K562 (cell line): ENCODE data around the gene NR1D2. TPM values are rescaled to one million over a fixed set of nuclear protein-coding genes. Genes with fewer than 3 reads are reported as not detected.
A peak's percentile ranks its signal among the peaks of the same experiment; 100 is the strongest.

Source experiments
- ATAC-seq: fragments of 200-7000 bp; cut with Tn5 transposase; 3 replicates; pipeline ENCODE4 v1.9.1; 2020; ENCODE audit warnings: moderate library complexity
- BruUV-seq: library from RNA; stranded (reverse); fragments of 400-500 nt; replicated peaks from 2 replicates; lab custom pipeline; 2021; lab: Mats Ljungman, UMichigan
- CTCF ChIA-PET: fragments of 300-600 bp; formaldehyde crosslinking; extraction: SDS; loops from one replicate; lab custom pipeline; 2021; ENCODE audit warnings: low intra/inter-chr PET ratio; lab: Yijun Ruan, JAX
- POLR2A ChIA-PET: fragments of 300-600, 350-650 bp; sonication (Branson Sonifier 250); formaldehyde crosslinking; extraction: SDS; loops from one replicate; lab custom pipeline; 2021; ENCODE audit warnings: antibody characterized with exemption, inconsistent platforms; lab: Yijun Ruan, JAX
- DNase-seq, 4 experiments: peaks; one replicate each; pipeline versions ENCODE4 v3.0.0 to v3.0.0-alpha.2; 2011 to 2018; ENCODE audit warnings: low spot score in 3 of 4, mixed read lengths in 3 of 4; ENCODE audit errors: extremely low read depth in 1 of 4
- FAIRE-seq: peaks from 2 replicates; lab custom pipeline; 2011; peaks lifted over from hg19 to GRCh38; lab: Jason Lieb, UNC
- H2AFZ ChIP-seq: 2 replicates; pipeline ENCODE4 v1.6.0; 2011; ENCODE audit warnings: low read depth, low read length, control low read depth, inconsistent platforms
- H3K27ac ChIP-seq: fragments of 200-600 bp; 3 replicates; pipeline ENCODE4 v1.8.0; 2011; ENCODE audit warnings: low read depth, mild to moderate bottlenecking, control low read depth, inconsistent platforms, low read length, moderate library complexity, mixed read lengths; ENCODE audit errors: extremely low read depth
- H3K27me3 ChIP-seq, 2 experiments: fragments of 300-600 bp in 1 of 2; 2 replicates in 1 of 2; 3 replicates in 1 of 2; pipeline versions ENCODE4 v1.6.0 to v1.8.0; 2011; ENCODE audit warnings: inconsistent platforms in 2 of 2, low read length in 2 of 2, mild to moderate bottlenecking in 1 of 2, mixed read lengths in 1 of 2, moderate library complexity in 1 of 2; ENCODE audit not compliant: control insufficient read depth in 2 of 2, insufficient read depth in 2 of 2
- H3K36me3 ChIP-seq: fragments of 300-600 bp; 3 replicates; pipeline ENCODE4 v1.8.0; 2011; ENCODE audit warnings: mild to moderate bottlenecking, low read length, inconsistent platforms; ENCODE audit not compliant: control insufficient read depth, insufficient read depth
- H3K4me1 ChIP-seq, 2 experiments: fragments of 200-600 bp in 1 of 2; replicated peaks in 1 of 2; 2 replicates in 1 of 2; 3 replicates in 1 of 2; pipeline versions ENCODE4 v1.5.1 to v1.8.0; 2011; ENCODE audit warnings: inconsistent platforms in 2 of 2, low read length in 2 of 2, mild to moderate bottlenecking in 1 of 2, mixed read lengths in 1 of 2, moderate library complexity in 1 of 2; ENCODE audit not compliant: control insufficient read depth in 2 of 2, insufficient read depth in 2 of 2
- H3K4me2 ChIP-seq: 2 replicates; pipeline ENCODE4 v1.6.1; 2011; ENCODE audit warnings: low read length, control low read depth, inconsistent platforms, mixed read lengths; ENCODE audit not compliant: insufficient read depth
- H3K4me3 ChIP-seq: fragments of 200-600 bp; sonication (generic), shearing (Covaris generic); 2 replicates; pipeline ENCODE4 v1.5.1; 2016; ENCODE audit warnings: control low read depth, inconsistent platforms
- H3K79me2 ChIP-seq: fragments of 200-600 bp; 3 replicates; pipeline ENCODE4 v1.8.0; 2011; ENCODE audit warnings: low read length, inconsistent platforms; ENCODE audit not compliant: control insufficient read depth, insufficient read depth
- H3K9ac ChIP-seq, 2 experiments: 2 replicates each; pipeline versions ENCODE4 v1.6.0 to v1.6.1; 2011; ENCODE audit warnings: low read depth in 2 of 2, low read length in 2 of 2, control low read depth in 1 of 2, inconsistent platforms in 1 of 2, mild to moderate bottlenecking in 1 of 2, mixed read lengths in 1 of 2; ENCODE audit not compliant: insufficient read depth in 1 of 2
- H3K9me1 ChIP-seq: one replicate; pipeline ENCODE4 v1.6.0; 2011; ENCODE audit warnings: inconsistent platforms, mild to moderate bottlenecking, low read length, moderate library complexity; ENCODE audit not compliant: control insufficient read depth, insufficient read depth
- H3K9me3 ChIP-seq: replicated peaks from 2 replicates; pipeline ENCODE4 v1.5.1; 2011; ENCODE audit warnings: low read depth, low read length, inconsistent platforms; ENCODE audit not compliant: control insufficient read depth, insufficient read depth
- H4K20me1 ChIP-seq: replicated peaks from 2 replicates; pipeline ENCODE4 v1.6.1; 2011; ENCODE audit warnings: low read length, inconsistent platforms, mixed read lengths; ENCODE audit not compliant: control insufficient read depth, insufficient read depth
- C11orf30 ChIP-seq: fragments of 450-650 bp; IDR thresholded peaks from 2 replicates; pipeline ENCODE4 v1.6.1; 2016; ENCODE audit warnings: low read depth, mild to moderate bottlenecking
- FOXK2 ChIP-seq, 2 experiments: fragments of 450-650 bp; IDR thresholded peaks in 1 of 2; conservative IDR thresholded peaks in 1 of 2; 2 replicates each; pipeline ENCODE4 v1.6.1; 2016; ENCODE audit warnings: low read depth in 2 of 2, mild to moderate bottlenecking in 1 of 2
- MAFF ChIP-seq: IDR thresholded peaks from 2 replicates; pipeline ENCODE4 v1.6.1; 2012; ENCODE audit warnings: low read length, improper control_type of control experiment
- MAFG ChIP-seq: fragments of 450-650 bp; conservative IDR thresholded peaks from 2 replicates; pipeline ENCODE4 v1.6.1; 2016; ENCODE audit warnings: missing genetic modification characterization, missing compliant biosample characterization
- MAFK ChIP-seq: IDR thresholded peaks from 2 replicates; pipeline ENCODE4 v1.6.1; 2011; ENCODE audit warnings: low read length, improper control_type of control experiment
- MECOM ChIP-seq: fragments of 250-450 bp; sonication (Bioruptor Pico); IDR thresholded peaks from 2 replicates; pipeline ENCODE4 v1.8.0; 2022; ENCODE audit warnings: inconsistent platforms
- ZNF124 ChIP-seq: sonication (generic); formaldehyde crosslinking; IDR thresholded peaks from 2 replicates; pipeline ENCODE4 v1.8.1; 2022; ENCODE audit warnings: missing genetic modification reagents
- ZNF316 ChIP-seq: fragments of 450-650 bp; IDR thresholded peaks from 2 replicates; pipeline ENCODE4 v1.6.1; 2016
- WGBS: fragments of 100-300 bp; shearing (Covaris generic); methylation state at CpG from one replicate; pipeline ENCODE4 v1.1.6; 2016; ENCODE audit warnings: low coverage, mixed read lengths; ENCODE audit not compliant: insufficient coverage; ENCODE audit errors: missing lambda C conversion rate; 5-methylcytosine and 5-hydroxymethylcytosine counted together
- in situ Hi-C: fragments of 300-500 bp; cut with MboI; formaldehyde crosslinking; loops from 4 replicates; pipeline ENCODE4 v1.15.0; 2018; ENCODE audit warnings: inconsistent platforms, mixed read lengths
- intact Hi-C: fragments of 100-400 bp; cut with micrococcal nuclease; formaldehyde crosslinking; loops from 2 replicates; pipeline ENCODE4 v1.14.2; 2022
- polyA plus RNA-seq, 8 experiments: library from polyadenylated mRNA; depleted of rRNA in 4 of 8; stranded (reverse) in 5 of 8; unstranded in 3 of 8; fragments of >200 nt; fragmentation: Nextera tagmentation in 2 of 8; fragmentation: Illumina TruSeq in 1 of 8; extraction: Ambion mirVana in 2 of 8; extraction: Trizol in 1 of 8; gene quantifications; 2 replicates each; pipeline versions ENCODE4 v1.2.1 to v1.2.3, GENCODE V29; 2011 to 2014; ENCODE audit warnings: inconsistent platforms in 1 of 8, missing spikeins in 1 of 8
- total RNA-seq, 7 experiments: library from RNA; depleted of rRNA in 6 of 7; stranded (reverse); fragments of >200 nt in 6 of 7; fragmentation: Illumina TruSeq in 2 of 7; extraction: Trizol in 2 of 7; gene quantifications; 2 replicates each; pipeline versions ENCODE4 v1.2.1 to v1.2.3, GENCODE V29; 2011 to 2021; ENCODE audit warnings: low replicate concordance in 1 of 7
- TF ChIP-seq, protein P1 (sequence below): fragments of 450-650 bp; IDR thresholded peaks from 2 replicates; pipeline ENCODE4 v1.6.1; 2016; ENCODE audit warnings: borderline replicate concordance

The NR1D2 gene
- total and polyA plus RNA-seq, 9 of the 15 experiments (the other 6 are each of a cell fraction or from before 2014, with no cell fraction given) = 1.2 to 5.5 (median 2.9) TPM

DNA sequence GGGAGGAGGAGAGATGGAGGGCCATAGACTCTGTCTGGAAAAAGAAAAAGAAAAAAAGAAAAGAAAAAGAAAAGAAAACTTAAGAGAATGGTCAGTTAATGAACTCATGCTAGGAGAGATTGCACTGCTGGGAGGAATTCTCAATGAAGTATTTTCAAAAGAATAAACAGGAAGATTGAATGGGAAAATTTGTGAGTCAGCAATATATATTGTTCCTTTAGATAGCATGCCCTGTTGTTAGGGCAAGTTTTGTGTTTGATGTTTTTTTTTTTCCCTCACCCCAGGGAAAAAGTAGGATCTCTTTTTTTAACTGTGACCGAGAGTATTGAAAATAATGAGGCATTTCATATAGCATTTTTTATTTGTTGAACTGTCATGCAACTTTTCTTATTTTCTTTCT is 7.8 kb upstream of the NR1D2 start:
- intact Hi-C loops = no loop called here
- no peaks in the 10 kb centered on the region for H3K9me3 ChIP-seq
- H3K27me3 ChIP-seq = no peaks in the 10 kb centered on the region
- no peak for FAIRE-seq
- DNase-seq = no peak
- no peaks in the 10 kb centered on the region for H3K79me2 ChIP-seq
- no peaks in the 10 kb centered on the region for H4K20me1 ChIP-seq
- TF ChIP-seq MAFK = peak; percentile 65; the same call in 1 of the 2 replicates
- peak; percentile 97 for TF ChIP-seq ZNF316
- no peak for TF ChIP-seq ZNF124 (CRISPR knock-in tag)
- TF ChIP-seq FOXK2 (conservative IDR thresholded peaks at IDR 0.05 in 1 of 2, IDR thresholded peaks at IDR 0.05 in 1 of 2; ENCODE audit: low read depth in 2 of 2) = no peak
- TF ChIP-seq, protein P1, sequence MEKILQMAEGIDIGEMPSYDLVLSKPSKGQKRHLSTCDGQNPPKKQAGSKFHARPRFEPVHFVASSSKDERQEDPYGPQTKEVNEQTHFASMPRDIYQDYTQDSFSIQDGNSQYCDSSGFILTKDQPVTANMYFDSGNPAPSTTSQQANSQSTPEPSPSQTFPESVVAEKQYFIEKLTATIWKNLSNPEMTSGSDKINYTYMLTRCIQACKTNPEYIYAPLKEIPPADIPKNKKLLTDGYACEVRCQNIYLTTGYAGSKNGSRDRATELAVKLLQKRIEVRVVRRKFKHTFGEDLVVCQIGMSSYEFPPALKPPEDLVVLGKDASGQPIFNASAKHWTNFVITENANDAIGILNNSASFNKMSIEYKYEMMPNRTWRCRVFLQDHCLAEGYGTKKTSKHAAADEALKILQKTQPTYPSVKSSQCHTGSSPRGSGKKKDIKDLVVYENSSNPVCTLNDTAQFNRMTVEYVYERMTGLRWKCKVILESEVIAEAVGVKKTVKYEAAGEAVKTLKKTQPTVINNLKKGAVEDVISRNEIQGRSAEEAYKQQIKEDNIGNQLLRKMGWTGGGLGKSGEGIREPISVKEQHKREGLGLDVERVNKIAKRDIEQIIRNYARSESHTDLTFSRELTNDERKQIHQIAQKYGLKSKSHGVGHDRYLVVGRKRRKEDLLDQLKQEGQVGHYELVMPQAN = no peak
- TF ChIP-seq MECOM = no peak
- TF ChIP-seq MAFF = peak; percentile 78
- TF ChIP-seq C11orf30 = peak; percentile 91
- peak; percentile 85 for TF ChIP-seq MAFG (tag)
- H3K4me3 ChIP-seq = no peak overlapping the region
- no peak overlapping the region for H3K27ac ChIP-seq
- H3K4me2 ChIP-seq = no peak overlapping the region
- H3K9me1 ChIP-seq = no peaks in the 10 kb centered on the region
- H3K4me1 ChIP-seq = peaks cover 7 to 18% of the 10 kb centered on the region in 2 experiments; a peak in 4 of 5 replicates
- H3K36me3 ChIP-seq = no peaks in the 10 kb centered on the region
- WGBS = 80% methylated on average over 1 of the region's 1 CpG
- POLR2A ChIA-PET = interaction anchor here (0.7 to 11.6 kb wide), 4 partner anchors 10 to 18 kb away, joined by 3 to 165 read pairs (median 3); partner anchors contain the start of genes NKIRAS1 and RPL15
- BruUV-seq = no TSS peak
- no peak for ATAC-seq
- H3K9ac ChIP-seq = no peak overlapping the region
- in situ Hi-C loops = no loop called here
- no peak overlapping the region for H2AFZ ChIP-seq
- CTCF ChIA-PET = no interaction called here
